ENCODE data around the gene ACOX2.

GRCh38 chr3:58559586-58559985 lies 22.6 kb upstream of the ACOX2 start:
- no peak for TF ChIP-seq CTCF (IDR thresholded peaks at IDR 0.05; ENCODE audit: low read depth, low read length, poor library complexity, severe bottlenecking)
- no peak for TF ChIP-seq EZH2phosphoT487 (IDR thresholded peaks at IDR 0.05; ENCODE audit: borderline replicate concordance, low read length)

Data from DOHH2 (cell line).